Stimulated activated CD8-positive, alpha-beta memory T cell treated with anti-CD3 and anti-CD28 coated beads, Interleukin-7, amount 100 ng/mL, for 48 hours (primary cell): ENCODE results near the gene TBC1D22B.
"Not testable (repeated sequence)": the region's sequence is repeated elsewhere in the genome, so short reads cannot be mapped to it uniquely, and the experiment has no call there.

Experiments
- DNase-seq, 2 donors: peaks; one replicate each; pipeline ENCODE4 v3.0.0-alpha.2; 2020; ENCODE audit warnings: low read depth in 1 of 2; ENCODE audit errors: extremely low read depth in 1 of 2

TBC1D22B gene

GRCh38 chr6:37319856-37320480, 62.4 kb downstream of the TBC1D22B start:
- no peak for DNase-seq

GRCh38 chr6:37320646-37321045, 63.1 kb downstream of the TBC1D22B start:
- DNase-seq = no peak

- no peak for DNase-seq
Observed at GRCh38 chr6:37321101-37321500, 63.5 kb downstream of the TBC1D22B start.

GRCh38 chr6:37321516-37322415, 64.2 kb downstream of the TBC1D22B start:
- no peak for DNase-seq

GRCh38 chr6:37323580-37323979, 66.0 kb downstream of the TBC1D22B start:
- no peak for DNase-seq

- peak in 1 of 2 donors; percentile 24 for DNase-seq
Observed at GRCh38 chr6:37324131-37325033, 66.8 kb downstream of the TBC1D22B start.

GRCh38 chr6:37330345-37330744, 72.8 kb downstream of the TBC1D22B start:
- DNase-seq = not testable (repeated sequence)

- no peak for DNase-seq
Observed at GRCh38 chr6:37331047-37331446, 73.5 kb downstream of the TBC1D22B start.

- DNase-seq = no peak
Observed at GRCh38 chr6:37332894-37333293, 75.3 kb downstream of the TBC1D22B start.

GRCh38 chr6:37334047-37334446, 76.5 kb downstream of the TBC1D22B start:
- no peak for DNase-seq

GRCh38 chr6:37338317-37338716, 80.7 kb downstream of the TBC1D22B start:
- DNase-seq = not testable (repeated sequence)

- no peak for DNase-seq
Observed at GRCh38 chr6:37338745-37339255, 81.2 kb downstream of the TBC1D22B start.

- DNase-seq = no peak
Observed at GRCh38 chr6:37339741-37340638, 82.4 kb downstream of the TBC1D22B start.

- DNase-seq = no peak
Observed at GRCh38 chr6:37340639-37340943, 83.0 kb downstream of the TBC1D22B start.

GRCh38 chr6:37343248-37343647, 85.7 kb downstream of the TBC1D22B start:
- no peak for DNase-seq

- no peak for DNase-seq
Observed at GRCh38 chr6:37344308-37344707, 86.7 kb downstream of the TBC1D22B start.

GRCh38 chr6:37345804-37346203, 88.2 kb downstream of the TBC1D22B start:
- DNase-seq = not testable (repeated sequence)

GRCh38 chr6:37347177-37347576, 89.6 kb downstream of the TBC1D22B start:
- no peak for DNase-seq

- no peak for DNase-seq
Observed at GRCh38 chr6:37347670-37348111, 90.1 kb downstream of the TBC1D22B start.

- DNase-seq = no peak
Observed at GRCh38 chr6:37351027-37351426, 93.5 kb downstream of the TBC1D22B start.
